ENCODE results near the gene PGLYRP3.

- TF ChIP-seq CTCF (IDR thresholded peaks at IDR 0.05) (no peak), POLR2A (IDR thresholded peaks at IDR 0.05) (no peak)
These were observed 59.7 kb downstream of the PGLYRP3 start for GRCh38 chr1:153253076-153253475.

Measured in body of pancreas (tissue), 4 donors.